ENCODE measurements around the gene PSMF1. TPM values are rescaled to one million over a fixed set of nuclear protein-coding genes. Genes with fewer than 3 reads are reported as not detected.

The PSMF1 gene
- total and polyA plus RNA-seq, 9 of the 15 experiments (the other 6 are each of a cell fraction or from before 2014, with no cell fraction given): 8.5 to 192 (median 33.2) TPM

DNA sequence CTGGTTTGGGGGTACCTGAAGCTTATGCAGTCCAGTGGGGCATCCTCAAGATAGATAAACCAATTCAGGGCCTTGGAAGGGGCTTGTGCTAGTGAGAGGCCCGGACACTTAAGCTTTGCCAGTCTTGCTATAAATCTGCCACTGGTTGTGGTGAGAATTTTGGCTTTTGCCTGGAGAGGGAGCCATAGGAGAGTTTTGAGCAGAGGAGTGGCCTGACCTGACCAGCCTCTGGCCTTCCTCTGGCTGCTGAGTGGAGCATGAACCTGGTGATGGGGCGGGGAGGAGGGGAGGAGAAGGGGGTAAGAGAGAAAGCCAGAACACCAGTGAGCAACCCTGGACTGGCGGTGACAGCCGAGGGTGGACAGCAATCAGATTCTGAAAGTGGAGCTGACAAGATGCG is 59.3 kb downstream of the PSMF1 start (continued):
- TF ChIP-seq, protein P1, sequence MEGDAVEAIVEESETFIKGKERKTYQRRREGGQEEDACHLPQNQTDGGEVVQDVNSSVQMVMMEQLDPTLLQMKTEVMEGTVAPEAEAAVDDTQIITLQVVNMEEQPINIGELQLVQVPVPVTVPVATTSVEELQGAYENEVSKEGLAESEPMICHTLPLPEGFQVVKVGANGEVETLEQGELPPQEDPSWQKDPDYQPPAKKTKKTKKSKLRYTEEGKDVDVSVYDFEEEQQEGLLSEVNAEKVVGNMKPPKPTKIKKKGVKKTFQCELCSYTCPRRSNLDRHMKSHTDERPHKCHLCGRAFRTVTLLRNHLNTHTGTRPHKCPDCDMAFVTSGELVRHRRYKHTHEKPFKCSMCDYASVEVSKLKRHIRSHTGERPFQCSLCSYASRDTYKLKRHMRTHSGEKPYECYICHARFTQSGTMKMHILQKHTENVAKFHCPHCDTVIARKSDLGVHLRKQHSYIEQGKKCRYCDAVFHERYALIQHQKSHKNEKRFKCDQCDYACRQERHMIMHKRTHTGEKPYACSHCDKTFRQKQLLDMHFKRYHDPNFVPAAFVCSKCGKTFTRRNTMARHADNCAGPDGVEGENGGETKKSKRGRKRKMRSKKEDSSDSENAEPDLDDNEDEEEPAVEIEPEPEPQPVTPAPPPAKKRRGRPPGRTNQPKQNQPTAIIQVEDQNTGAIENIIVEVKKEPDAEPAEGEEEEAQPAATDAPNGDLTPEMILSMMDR (IDR thresholded peaks at IDR 0.05 in 2 of 3, conservative IDR thresholded peaks at IDR 0.05 in 1 of 3; ENCODE audit: insufficient read depth in 2 of 3, low read depth in 1 of 3, low read length in 3 of 3): peak; percentile 42 to 61 (median 54); a peak in 5 of 6 replicates
- peak in 1 of 2 experiments; percentile 60; a peak in 2 of 4 replicates for TF ChIP-seq RAD21 (CRISPR knock-in tag; conservative IDR thresholded peaks at IDR 0.05 in 1 of 2, IDR thresholded peaks at IDR 0.05 in 1 of 2)
- TF ChIP-seq, protein P2, sequence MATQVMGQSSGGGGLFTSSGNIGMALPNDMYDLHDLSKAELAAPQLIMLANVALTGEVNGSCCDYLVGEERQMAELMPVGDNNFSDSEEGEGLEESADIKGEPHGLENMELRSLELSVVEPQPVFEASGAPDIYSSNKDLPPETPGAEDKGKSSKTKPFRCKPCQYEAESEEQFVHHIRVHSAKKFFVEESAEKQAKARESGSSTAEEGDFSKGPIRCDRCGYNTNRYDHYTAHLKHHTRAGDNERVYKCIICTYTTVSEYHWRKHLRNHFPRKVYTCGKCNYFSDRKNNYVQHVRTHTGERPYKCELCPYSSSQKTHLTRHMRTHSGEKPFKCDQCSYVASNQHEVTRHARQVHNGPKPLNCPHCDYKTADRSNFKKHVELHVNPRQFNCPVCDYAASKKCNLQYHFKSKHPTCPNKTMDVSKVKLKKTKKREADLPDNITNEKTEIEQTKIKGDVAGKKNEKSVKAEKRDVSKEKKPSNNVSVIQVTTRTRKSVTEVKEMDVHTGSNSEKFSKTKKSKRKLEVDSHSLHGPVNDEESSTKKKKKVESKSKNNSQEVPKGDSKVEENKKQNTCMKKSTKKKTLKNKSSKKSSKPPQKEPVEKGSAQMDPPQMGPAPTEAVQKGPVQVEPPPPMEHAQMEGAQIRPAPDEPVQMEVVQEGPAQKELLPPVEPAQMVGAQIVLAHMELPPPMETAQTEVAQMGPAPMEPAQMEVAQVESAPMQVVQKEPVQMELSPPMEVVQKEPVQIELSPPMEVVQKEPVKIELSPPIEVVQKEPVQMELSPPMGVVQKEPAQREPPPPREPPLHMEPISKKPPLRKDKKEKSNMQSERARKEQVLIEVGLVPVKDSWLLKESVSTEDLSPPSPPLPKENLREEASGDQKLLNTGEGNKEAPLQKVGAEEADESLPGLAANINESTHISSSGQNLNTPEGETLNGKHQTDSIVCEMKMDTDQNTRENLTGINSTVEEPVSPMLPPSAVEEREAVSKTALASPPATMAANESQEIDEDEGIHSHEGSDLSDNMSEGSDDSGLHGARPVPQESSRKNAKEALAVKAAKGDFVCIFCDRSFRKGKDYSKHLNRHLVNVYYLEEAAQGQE (IDR thresholded peaks at IDR 0.05; ENCODE audit: borderline replicate concordance): peak; percentile 58; the same call in 1 of the 2 replicates
- TF ChIP-seq, protein P2 (CRISPR knock-in tag; IDR thresholded peaks at IDR 0.05; ENCODE audit: low read depth): no peak
